Effector memory CD8-positive, alpha-beta T cell (primary cell): ENCODE results near the gene TRIB2.

Experiments
- ATAC-seq: fragments of 150-1000 bp; cut with Tn5 transposase; replicated peaks from 2 replicates; pipeline ENCODE4 v1.10.0; 2021; ENCODE audit warnings: mild to moderate bottlenecking, moderate library complexity
- DNase-seq, 3 experiments: peaks; one replicate each; pipeline ENCODE4 v3.0.0; 2021
- H3K27ac Mint-ChIP-seq, 2 donors: one replicate each; pipeline ENCODE4 v1.8.0; 2022; ENCODE audit warnings: mild to moderate bottlenecking in 2 of 2, mixed read lengths in 2 of 2, moderate library complexity in 2 of 2
- H3K27me3 Mint-ChIP-seq, 2 donors: one replicate each; pipeline ENCODE4 v1.8.0; 2022; ENCODE audit warnings: mixed read lengths in 2 of 2
- H3K36me3 Mint-ChIP-seq: one replicate; pipeline ENCODE4 v1.8.0; 2022; ENCODE audit warnings: mild to moderate bottlenecking, moderate library complexity, mixed read lengths; ENCODE audit not compliant: insufficient read depth
- H3K4me1 Mint-ChIP-seq, 2 donors: one replicate each; pipeline ENCODE4 v1.8.0; 2022; ENCODE audit warnings: low read depth in 2 of 2, mixed read lengths in 2 of 2
- H3K4me3 Mint-ChIP-seq, 2 donors: one replicate each; pipeline ENCODE4 v1.8.0; 2022; ENCODE audit warnings: mild to moderate bottlenecking in 2 of 2, mixed read lengths in 2 of 2, moderate library complexity in 2 of 2
- H3K9me3 Mint-ChIP-seq, 2 donors: one replicate each; pipeline ENCODE4 v1.8.0; 2022; ENCODE audit warnings: mixed read lengths in 2 of 2

TRIB2 gene

DNA sequence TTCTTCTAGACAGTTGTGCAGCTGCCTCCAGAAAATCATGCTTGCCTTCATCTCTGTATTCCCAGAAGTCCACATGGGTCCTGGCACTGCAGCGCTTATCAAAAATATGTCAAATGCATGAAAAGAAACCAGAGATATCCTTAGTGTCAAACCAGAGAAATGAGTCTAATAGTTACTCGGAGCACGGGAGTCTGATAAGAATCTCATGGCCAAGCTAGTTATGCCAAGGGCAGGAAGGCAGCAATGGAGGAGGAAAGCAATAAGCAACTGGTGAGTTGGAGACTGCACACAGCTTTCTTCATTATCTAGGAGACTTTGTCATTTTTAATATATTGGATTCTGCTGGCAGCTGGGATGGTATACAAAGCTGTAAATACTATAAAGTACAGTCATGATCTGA is 38.6 kb downstream of the TRIB2 start:
- DNase-seq (no peak), ATAC-seq (no peak)
- H3K36me3 Mint-ChIP-seq = no peaks in the 10 kb centered on the region
- H3K27ac Mint-ChIP-seq = no peak overlapping the region
- H3K27me3 Mint-ChIP-seq = peaks cover 0 to 13% of the 10 kb centered on the region in 2 donors
- peaks cover 0 to under 1% of the 10 kb centered on the region in 2 donors for H3K4me1 Mint-ChIP-seq
- no peak overlapping the region for H3K4me3 Mint-ChIP-seq
- no peaks in the 10 kb centered on the region for H3K9me3 Mint-ChIP-seq

DNA sequence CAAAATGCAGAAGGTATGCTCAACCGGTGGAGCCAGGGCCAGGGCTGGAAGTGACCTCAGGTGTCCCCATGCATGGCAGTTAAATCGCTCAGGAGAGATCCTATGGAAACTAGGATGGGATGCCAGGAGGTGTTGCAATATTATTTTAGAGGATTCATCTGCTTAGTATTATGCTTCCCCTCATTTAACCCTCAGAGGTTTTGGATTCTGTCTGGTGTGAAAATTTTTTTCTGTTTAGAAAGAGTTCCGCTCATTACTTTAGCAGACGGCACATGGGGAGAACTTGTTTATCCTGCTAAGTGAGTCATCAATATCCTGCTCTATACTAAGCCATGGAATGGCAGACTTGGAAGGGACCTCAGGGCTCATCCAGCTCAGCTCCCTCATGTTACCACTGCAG is 42.5 kb downstream of the TRIB2 start:
- no peak for ATAC-seq
- DNase-seq = no peak
- H3K27me3 Mint-ChIP-seq = peaks cover 0 to 13% of the 10 kb centered on the region in 2 donors
- peaks cover 6 to 8% of the 10 kb centered on the region in 2 donors for H3K4me1 Mint-ChIP-seq
- no peak overlapping the region for H3K4me3 Mint-ChIP-seq
- H3K9me3 Mint-ChIP-seq = peaks cover 0 to 3% of the 10 kb centered on the region in 2 donors
- no peak overlapping the region for H3K27ac Mint-ChIP-seq
- H3K36me3 Mint-ChIP-seq = no peaks in the 10 kb centered on the region

DNA sequence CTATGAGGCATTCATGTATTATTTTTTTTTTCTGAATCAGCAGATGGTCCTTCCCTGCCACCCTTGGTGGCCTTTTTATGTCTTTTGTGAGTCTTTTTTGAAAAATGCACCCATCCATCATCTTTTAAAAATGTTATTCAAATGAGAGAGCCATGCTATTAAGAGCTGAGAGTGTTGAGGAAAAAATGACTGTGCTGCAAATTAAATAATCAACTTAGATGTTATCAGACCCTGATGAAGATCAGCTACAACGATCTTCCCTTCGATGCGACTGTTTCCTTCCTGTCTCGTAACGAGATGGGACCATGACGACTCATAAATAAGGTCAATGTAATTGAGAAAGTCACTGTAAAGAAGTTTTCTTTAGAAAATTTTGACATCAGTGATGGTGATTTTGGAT is 44.4 kb downstream of the TRIB2 start:
- Mint-ChIP-seq H3K9me3 (peaks cover 0 to 6% of the 10 kb centered on the region in 2 donors), H3K36me3 (no peaks in the 10 kb centered on the region), H3K4me3 (no peak overlapping the region), H3K4me1 (peaks cover 6 to 8% of the 10 kb centered on the region in 2 donors), H3K27ac (no peak overlapping the region), H3K27me3 (peaks cover 0 to 6% of the 10 kb centered on the region in 2 donors)
- no peak for DNase-seq
- ATAC-seq = no peak

DNA sequence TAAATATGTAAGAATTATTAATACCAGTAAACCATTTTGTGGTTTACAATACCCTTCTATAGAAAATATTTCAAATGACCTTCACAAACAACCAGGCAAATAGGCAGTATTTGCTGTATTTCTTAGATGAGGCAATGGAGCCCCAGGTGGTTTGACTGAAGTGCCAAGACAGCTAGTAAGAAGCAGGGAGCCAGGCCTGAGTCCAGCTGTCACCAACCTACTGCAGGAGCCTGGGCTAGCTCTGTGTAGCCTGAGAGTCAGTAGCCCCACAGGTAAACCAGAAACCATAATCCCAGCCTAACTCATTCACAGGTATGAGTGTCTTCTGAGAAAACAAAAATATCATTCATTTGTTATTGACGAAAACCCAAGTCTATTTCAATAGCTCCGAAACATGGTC is 45.6 kb downstream of the TRIB2 start:
- H3K4me1 Mint-ChIP-seq = peaks cover 6 to 8% of the 10 kb centered on the region in 2 donors
- peaks cover 0 to under 1% of the 10 kb centered on the region in 2 donors for H3K27me3 Mint-ChIP-seq
- H3K27ac Mint-ChIP-seq = no peak overlapping the region
- H3K36me3 Mint-ChIP-seq = no peaks in the 10 kb centered on the region
- H3K9me3 Mint-ChIP-seq = peaks cover 0 to 6% of the 10 kb centered on the region in 2 donors
- ATAC-seq = no peak
- no peak overlapping the region for H3K4me3 Mint-ChIP-seq
- DNase-seq = no peak

DNA sequence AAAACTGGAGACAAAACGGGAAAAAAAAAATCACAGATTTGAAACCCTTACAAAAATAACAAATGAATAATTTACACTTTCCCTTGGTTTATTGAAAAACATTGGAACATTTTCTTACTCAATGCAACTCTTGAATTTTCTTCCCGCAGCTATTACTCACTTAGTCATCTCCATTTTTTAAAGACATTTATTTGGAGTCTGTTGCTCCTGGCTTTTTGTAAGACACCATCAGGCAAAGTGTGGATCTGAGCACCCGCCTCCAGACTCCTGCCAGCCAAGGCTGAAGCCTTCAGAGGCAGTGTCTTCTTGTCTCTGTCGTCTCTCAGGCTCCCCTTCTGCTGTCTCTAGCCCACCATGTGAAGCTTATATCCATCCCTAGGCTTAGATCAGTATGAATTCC is 46.2 kb downstream of the TRIB2 start:
- peaks cover 0 to 6% of the 10 kb centered on the region in 2 donors for H3K9me3 Mint-ChIP-seq
- DNase-seq (no peak), ATAC-seq (no peak)
- H3K4me3 Mint-ChIP-seq = no peak overlapping the region
- peaks cover 0 to 7% of the 10 kb centered on the region in 2 donors for H3K27me3 Mint-ChIP-seq
- H3K4me1 Mint-ChIP-seq = peaks cover 6 to 8% of the 10 kb centered on the region in 2 donors
- H3K27ac Mint-ChIP-seq = no peak overlapping the region
- no peaks in the 10 kb centered on the region for H3K36me3 Mint-ChIP-seq

DNA sequence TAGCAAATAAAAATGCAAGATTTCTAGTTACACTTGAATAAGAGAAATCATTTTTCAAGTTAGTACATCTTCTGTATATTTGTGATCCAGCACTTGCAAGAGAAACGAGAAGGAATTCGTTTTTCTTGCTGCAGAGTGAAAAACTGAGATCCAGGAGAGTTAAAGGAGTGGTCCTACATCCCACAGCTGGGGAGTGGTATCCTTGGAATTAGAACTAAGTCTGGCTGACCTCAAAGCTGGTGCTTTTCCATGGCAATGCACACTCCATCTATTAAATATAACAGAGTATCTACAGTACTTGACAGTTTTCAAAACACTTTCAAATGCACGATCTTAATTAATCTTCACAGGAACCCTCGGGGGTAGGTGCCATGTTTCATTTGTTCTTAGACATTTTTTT is 46.8 kb downstream of the TRIB2 start:
- Mint-ChIP-seq H3K27ac (no peak overlapping the region), H3K9me3 (peaks cover 0 to 6% of the 10 kb centered on the region in 2 donors), H3K27me3 (peaks cover 4 to 12% of the 10 kb centered on the region in 2 donors), H3K4me3 (no peak overlapping the region), H3K36me3 (no peaks in the 10 kb centered on the region), H3K4me1 (peaks cover 6 to 8% of the 10 kb centered on the region in 2 donors)
- no peak for ATAC-seq
- DNase-seq = no peak

DNA sequence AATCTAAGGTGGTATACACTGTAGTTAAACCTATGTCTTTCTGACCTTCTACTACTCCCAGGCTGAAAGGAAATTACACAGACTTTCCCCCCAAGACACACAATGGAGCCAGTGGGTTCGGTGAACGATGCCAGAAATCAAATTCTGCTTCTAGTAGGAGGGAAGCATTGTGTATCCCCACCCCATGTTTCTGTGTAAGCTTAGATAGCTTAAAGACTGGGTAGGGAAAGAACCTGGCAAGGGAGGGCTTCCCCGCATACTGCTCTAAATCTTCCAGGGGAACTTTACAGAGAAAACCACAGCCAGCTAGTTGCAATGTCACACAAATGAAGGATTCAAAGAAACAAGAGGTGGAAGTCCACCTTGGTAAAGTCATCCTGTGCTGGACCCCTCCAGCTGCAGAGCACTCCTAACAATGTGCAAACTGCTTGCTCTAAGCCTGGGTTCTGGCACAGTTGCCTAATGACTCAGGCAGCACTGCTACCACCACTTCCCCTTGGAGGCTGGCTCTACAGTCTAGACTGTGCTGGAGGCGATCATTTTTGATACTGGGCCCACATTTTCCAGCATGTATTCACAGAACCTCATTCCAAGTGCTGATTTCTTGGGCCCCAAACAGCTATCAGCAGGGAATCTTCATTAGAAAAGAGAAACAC is 47.5 kb downstream of the TRIB2 start:
- no peaks in the 10 kb centered on the region for H3K36me3 Mint-ChIP-seq
- H3K4me1 Mint-ChIP-seq = peaks cover 7 to 8% of the 10 kb centered on the region in 2 donors
- H3K27ac Mint-ChIP-seq = no peak overlapping the region
- peaks cover 0 to 6% of the 10 kb centered on the region in 2 donors for H3K9me3 Mint-ChIP-seq
- H3K4me3 Mint-ChIP-seq = no peak overlapping the region
- DNase-seq (no peak), ATAC-seq (no peak)
- peaks cover 10 to 19% of the 10 kb centered on the region in 2 donors for H3K27me3 Mint-ChIP-seq

DNA sequence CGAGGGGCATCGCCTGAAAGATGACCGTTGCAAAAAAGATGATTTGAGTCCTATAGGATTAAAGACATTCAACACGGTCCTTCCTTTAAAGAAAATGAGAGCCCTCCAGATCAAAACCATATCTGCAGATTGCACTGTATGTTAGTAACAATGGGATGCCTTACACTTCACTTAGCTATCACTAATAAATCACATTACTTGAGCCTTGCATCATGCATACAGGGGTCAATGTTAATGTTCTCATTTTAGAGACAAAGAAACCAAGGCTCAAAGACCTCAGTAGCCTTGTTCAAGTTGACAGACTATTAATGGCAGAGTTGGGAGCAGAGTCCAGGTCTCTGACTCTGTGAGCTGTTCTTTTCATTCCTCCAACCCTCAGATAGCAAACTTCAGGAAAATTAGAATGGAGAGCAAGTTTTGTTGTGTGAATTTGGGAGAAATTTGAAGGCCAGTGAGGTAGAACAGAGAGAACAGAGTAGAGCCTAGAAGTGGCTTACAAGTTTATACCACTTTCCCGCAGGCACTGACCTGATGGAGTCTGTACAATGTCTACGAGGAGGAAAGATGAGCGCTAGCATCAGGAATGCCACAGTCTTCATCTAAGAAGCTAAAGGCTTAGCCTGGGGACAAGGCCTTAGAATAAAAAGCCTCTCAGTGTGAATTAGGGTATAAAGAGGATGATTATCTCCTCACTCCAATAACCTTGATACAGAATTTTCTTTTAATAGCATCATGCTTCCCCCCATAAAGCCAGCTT is 48.3 kb downstream of the TRIB2 start:
- Mint-ChIP-seq H3K27me3 (peaks cover 18 to 20% of the 10 kb centered on the region in 2 donors), H3K9me3 (peaks cover 0 to 6% of the 10 kb centered on the region in 2 donors), H3K36me3 (no peaks in the 10 kb centered on the region), H3K27ac (no peak overlapping the region), H3K4me3 (no peak overlapping the region), H3K4me1 (peaks cover 8 to 12% of the 10 kb centered on the region in 2 donors)
- ATAC-seq (no peak), DNase-seq (no peak)

DNA sequence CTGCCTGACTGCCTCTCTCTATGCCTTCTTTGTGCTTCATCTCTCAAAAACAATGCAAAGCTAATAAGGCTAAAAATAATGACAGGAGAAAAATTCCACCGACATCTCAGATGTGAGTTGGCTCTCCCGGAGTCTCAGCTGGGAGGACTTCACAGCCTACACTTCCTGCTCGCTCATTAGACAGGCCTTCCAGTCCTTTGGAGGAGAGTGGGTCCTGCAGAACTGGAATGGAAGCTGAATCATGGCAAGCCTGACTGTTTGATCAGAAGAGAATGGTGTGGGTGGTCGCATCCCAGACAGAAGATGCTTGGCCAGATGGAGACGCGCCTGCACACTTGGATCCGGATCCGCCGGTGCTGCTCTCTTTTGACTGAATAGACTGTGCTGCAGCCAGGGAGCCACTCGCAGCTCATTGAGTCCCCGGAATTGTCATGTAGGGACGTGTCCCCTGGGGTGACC is 49.7 kb downstream of the TRIB2 start:
- no peak for DNase-seq
- peaks cover 0 to 6% of the 10 kb centered on the region in 2 donors for H3K9me3 Mint-ChIP-seq
- no peak for ATAC-seq
- no peaks in the 10 kb centered on the region for H3K36me3 Mint-ChIP-seq
- H3K4me3 Mint-ChIP-seq = no peak overlapping the region
- H3K27ac Mint-ChIP-seq = no peak overlapping the region
- H3K27me3 Mint-ChIP-seq = peaks cover 27 to 31% of the 10 kb centered on the region in 2 donors
- H3K4me1 Mint-ChIP-seq = peaks cover 0 to 6% of the 10 kb centered on the region in 2 donors

DNA sequence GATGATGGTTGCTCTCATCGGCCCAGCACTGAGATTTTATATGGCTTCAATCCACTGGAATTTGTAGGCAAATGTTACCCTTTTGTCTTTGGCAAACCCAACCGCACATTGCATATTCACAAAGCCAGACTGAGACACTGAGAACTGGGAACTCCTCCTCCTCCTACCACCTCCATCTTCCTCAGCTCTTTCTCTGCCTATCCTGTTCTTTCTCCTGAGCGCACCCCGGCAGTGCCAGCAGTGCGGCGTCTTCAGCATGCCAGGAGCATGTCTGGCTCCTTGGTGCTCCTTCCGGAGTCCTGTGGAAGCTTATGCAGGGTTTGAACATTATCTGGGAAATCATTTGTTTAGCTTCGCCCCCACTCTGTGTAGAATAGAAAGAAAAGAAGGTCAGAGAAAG is 50.8 kb downstream of the TRIB2 start:
- ATAC-seq (no peak), DNase-seq (no peak)
- Mint-ChIP-seq H3K4me3 (no peak overlapping the region), H3K4me1 (peaks cover 0 to 6% of the 10 kb centered on the region in 2 donors), H3K27ac (no peak overlapping the region), H3K9me3 (peaks cover 0 to 6% of the 10 kb centered on the region in 2 donors), H3K36me3 (no peaks in the 10 kb centered on the region), H3K27me3 (peaks cover 34 to 41% of the 10 kb centered on the region in 2 donors)

DNA sequence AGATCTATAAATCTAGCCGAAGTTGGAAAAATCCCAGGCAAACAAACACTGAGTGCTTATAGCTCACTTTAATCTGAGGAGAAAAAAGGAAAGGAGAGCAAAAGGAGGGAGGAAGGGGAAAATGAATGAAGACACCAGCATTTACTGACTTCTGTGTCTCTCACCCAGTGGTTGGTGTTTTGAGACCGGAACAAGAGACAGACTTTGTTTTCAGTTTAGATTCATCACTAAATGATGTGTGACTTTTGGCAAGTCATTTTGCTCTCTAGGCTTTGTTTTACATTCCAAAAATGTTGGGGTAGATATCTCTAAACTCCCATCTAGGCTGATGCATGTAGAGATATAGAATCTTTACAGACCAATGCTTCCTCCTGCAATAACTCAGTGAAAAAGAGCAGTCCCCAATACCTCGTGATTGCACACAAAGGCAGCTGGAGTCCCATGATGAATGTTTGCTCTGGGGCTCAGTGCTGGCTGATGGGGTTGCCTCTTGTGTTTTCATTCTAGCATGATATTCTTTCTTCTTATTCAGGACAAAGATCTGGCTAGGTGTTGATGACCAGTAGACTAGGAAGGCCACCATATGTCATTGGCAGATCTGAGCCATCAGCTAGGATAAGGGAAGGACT is 51.4 kb downstream of the TRIB2 start:
- Mint-ChIP-seq H3K27me3 (peaks cover 34 to 41% of the 10 kb centered on the region in 2 donors), H3K4me3 (no peak overlapping the region), H3K36me3 (no peaks in the 10 kb centered on the region), H3K4me1 (peaks cover 0 to 6% of the 10 kb centered on the region in 2 donors), H3K9me3 (peaks cover 0 to 6% of the 10 kb centered on the region in 2 donors), H3K27ac (no peak overlapping the region)
- no peak for ATAC-seq
- no peak for DNase-seq

DNA sequence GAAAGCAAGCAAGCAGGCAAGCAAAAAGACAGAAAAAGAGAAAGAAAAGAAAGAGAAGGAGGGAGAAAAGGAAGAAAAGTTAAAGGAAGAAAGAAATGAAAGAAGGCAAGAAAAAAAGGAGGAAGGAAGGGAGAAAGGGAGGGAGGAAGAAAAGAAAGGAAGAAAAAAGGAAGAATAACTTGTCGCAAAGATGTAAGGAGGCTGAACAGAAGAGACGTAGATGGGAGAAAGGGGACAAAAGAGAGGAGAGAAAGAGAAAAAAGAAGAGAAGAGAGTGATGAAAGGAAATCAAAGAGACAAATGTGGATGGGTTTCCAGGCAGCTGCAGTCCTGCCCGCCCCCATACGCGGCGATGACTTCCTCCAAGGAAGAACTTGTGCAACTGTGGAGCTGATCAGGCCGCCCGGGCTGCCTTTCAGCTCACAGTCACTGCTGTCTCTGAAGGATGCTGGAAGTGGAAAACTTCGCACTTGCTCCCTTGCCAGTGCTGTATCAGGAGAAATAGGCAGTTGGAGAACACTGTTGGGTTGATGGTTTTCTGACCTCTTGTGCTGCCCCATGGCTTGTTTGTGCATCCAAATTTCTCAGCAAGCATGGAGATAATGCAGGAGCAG is 52.9 kb downstream of the TRIB2 start:
- Mint-ChIP-seq H3K4me1 (peaks cover 0 to 9% of the 10 kb centered on the region in 2 donors), H3K9me3 (no peaks in the 10 kb centered on the region), H3K4me3 (no peak overlapping the region), H3K27me3 (peaks cover 34 to 41% of the 10 kb centered on the region in 2 donors), H3K27ac (no peak overlapping the region), H3K36me3 (no peaks in the 10 kb centered on the region)
- ATAC-seq (no peak), DNase-seq (no peak)

DNA sequence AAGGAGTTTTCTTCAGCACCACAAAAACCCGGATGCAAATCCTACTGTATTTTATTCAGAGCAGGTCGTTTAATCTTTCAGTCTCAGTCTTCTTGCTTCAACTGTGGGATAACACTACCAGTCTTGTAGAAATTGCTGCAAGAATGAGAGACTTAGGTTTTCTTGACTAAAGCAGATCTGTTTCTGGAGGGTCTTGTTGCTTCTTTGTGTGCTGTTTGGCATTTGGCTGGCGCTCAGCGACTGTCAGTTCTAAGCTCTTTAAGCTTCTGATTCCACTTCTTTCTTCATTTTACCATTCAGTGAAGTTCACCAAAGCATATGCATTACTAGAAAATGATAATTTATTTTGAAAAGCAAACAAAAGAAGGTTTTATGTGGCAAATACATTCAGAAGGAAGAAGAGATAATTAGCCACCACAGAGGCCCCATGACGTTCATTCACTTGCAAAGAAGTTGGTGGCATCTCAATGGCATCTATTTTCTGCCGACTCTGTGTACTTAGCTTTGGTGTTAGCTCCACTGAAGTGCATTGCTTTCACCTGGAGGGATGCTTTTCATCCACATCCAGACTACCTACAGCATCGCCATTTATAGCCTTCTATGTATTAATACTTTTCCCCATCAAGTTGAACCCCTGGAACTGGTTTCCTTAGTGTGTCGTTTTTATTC is 53.7 kb downstream of the TRIB2 start:
- Mint-ChIP-seq H3K4me1 (peaks cover 0 to 9% of the 10 kb centered on the region in 2 donors), H3K27ac (no peak overlapping the region), H3K27me3 (peaks cover 34 to 41% of the 10 kb centered on the region in 2 donors), H3K9me3 (no peaks in the 10 kb centered on the region), H3K36me3 (no peaks in the 10 kb centered on the region), H3K4me3 (no peak overlapping the region)
- DNase-seq (no peak), ATAC-seq (no peak)
